GM21423 (cell line): ENCODE results near the gene CCDC171.

Experiments
- ATAC-seq: cut with Tn5 transposase; IDR thresholded peaks from one replicate; pipeline ENCODE4 v1.9.1; 2021; ENCODE audit warnings: mild to moderate bottlenecking, moderate library complexity; ENCODE audit not compliant: unreplicated experiment

Gene CCDC171

DNA sequence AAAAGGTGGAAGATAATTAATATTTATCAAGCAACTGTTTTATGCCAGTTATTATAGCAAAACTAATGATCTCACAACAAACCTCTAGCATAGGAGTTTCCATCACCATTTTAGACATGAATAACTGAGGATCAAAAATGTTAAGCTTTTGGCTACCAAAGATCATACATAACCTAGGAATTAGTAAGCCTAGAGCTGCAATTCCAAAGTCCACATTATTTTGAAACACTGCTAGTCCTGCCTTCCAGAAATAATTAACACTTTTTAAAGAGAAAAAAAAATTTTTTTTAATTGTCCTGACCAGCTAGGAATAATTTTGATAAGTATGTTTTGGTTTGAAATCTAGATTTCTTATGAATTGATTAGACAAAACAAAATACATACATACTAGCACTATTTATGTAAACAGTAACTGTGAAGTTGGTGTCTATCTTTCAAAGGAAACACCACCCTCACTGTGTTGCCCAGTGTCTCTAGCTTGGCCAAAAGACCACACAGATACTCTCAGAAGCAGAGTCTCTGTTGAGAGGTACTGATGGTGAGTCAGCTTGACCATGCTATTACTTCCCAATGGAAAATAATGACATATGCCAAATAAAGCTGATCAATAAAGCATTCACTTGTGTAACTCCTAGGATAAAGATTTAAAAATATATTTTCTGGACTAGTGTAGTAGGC is 422.4 kb downstream of the CCDC171 start:
- no peak for ATAC-seq

DNA sequence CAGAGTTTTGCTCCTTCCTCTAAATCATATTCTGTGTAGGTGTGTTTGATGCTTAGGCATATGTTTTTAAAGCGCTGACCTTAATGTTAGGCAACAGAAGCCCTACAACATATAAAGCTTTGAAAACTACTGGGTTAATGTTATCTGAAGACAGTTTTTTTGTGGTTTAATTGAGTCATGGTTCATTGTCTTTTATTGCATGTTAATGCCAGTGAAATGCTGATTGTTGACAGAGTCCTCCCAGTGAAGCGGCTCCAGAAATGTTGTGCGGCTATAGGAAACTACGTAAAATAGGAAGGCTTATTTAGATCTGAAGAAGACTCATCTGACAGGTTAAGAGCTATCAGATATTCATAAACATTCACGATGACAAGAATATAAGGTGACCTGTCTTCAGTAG is 424.6 kb downstream of the CCDC171 start:
- no peak for ATAC-seq

DNA sequence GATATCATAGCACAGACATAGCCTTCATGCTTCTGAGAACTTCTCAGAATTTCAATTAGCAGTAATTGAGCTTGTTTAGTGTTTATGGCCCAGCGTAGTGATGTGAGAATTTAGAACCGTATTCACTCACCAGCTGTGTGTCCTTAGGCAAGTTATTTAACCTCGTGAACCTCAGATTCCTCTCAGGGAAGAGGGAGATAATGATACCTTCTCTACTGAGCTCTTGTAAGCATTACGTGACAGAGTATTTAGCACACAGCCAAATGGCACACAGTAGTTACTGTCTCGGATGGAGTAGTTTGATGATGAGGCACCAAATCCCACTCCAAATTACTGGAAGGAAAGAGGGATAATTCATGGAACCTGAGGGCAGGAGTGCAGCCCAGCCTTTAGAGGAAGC is 429.3 kb downstream of the CCDC171 start:
- ATAC-seq: no peak

DNA sequence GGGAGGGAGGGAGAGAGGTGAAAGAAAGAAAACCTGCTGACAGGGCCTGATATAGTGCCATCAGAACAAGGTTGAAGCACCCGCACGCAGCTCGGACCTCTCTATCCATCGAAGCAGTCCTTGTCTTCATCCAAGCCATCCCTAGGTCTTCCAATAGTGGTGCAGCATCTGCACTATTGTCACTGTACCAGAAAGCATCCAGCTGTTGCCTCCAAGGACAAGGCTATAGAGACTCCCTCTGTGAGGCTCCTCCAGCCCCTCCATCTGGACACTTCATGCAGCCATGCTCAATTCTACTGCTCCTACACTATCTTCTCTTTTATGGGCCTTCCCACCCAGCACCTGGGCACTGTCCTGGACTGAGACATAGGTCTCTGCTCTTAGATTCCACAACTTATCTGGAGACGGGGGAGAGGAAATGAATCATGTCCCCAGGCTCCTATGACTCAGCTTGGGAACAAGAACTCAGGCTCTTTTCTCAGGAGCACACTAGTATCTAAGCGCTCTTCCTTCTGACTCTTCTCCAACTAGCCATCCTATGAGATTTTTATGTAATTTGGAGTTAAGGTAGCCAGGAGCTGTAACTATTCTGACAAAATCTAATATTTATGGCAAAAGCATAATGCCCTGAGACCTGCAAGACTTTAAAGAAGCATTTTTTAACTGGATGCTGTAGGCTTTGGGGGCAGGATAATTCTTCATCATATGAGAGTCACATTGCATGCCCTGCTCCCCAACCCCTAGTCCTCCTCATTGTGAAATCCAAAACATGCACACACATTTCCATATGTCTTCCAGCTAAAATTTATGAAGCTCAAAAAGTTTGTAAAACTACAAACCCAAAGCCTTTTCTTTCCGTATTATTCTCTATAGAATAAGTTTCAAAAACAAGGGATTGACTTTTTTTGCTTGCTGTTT is 446.8 kb downstream of the CCDC171 start:
- no peak for ATAC-seq

DNA sequence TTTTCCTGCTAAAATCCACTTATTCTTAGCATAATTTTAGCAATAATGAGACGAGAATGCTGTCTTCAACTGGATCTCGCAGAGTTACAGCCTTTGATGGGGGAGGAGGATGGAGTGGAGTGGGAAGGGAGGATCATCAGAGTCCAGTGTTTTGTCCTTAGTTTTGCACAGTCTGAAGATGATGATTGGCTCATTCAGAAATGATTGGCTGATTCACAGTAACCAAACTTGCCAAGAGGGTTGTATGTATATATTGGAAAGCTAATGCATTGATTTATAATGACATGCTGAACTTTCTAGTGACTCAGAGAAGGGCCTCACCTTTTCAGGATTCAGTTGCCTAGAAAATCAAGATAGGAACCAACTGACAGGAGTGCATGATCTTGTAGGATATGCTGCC is 448.0 kb downstream of the CCDC171 start:
- ATAC-seq: no peak

DNA sequence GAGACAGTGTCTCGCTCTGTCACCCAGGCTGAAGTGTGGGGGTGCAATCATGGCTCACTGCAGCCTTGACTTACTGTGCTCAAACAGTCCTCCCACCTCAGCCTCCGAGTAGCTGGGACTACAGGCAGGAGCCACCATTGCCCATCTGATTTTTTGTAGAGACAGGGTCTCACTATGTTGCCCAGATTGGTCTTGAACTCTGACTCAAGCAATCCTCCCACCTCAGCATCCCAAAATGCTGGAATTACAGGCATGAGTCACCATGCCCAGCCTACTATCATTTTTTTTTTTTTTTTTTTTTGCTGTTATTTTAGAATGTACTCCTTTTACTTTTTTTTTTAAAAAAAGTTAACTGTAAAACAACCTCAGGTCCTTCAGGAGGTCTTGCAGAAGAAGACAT is 449.0 kb downstream of the CCDC171 start:
- ATAC-seq: no peak

DNA sequence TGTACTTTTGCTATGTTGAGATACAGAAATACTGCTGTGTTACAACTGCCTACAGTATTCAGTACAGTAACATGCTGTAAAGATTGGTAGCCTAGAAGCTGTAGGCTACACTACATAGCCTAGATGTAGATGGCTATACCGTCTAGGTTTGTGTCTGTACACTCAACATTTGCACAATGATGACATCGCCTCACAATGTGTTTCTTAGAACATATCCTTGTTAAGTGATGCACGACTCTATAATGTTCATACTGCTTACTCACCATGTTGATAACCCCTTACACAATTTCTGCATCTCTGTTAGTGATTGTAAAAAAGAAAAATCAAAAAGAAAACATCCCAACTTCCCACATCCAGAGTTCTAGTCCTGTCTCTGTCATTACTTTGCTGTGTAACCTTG is 450.0 kb downstream of the CCDC171 start:
- no peak for ATAC-seq

DNA sequence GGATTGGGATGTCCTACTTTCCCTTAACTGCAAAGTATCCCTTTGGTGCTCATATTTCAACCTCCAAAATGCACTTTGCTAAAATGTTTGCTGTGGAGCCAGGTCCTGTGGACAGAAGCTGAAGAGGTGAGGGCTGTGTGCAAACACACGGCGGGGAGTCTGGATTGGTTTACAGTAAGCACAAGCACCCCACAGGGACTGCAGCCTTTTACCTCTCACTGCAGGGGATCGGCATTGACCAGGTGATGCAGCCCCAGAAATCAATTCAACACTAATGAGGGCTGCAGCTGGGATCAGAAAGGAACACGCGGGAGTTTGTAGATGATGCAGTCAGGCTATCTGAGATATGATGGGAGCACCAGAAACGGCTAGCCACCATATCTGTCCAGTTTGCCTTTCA is 450.9 kb downstream of the CCDC171 start:
- no peak for ATAC-seq

DNA sequence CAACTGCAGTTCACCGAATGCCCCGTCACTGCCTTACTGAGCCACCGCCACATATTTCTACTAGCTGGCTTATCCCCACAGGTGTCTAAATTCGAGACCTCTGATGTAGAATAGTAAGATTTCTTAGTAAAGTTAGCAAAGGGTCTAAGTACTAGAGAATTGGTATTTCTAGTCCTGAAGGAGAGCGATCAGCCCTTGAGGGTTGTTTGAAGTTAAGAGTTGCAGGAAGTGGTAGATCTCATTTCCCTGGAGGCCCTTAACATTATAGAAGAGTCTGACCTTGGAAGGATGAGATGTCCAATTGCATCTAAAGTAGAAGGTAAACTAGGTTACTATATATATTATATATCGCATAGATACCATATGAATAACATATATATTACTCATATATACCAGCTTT is 451.8 kb downstream of the CCDC171 start:
- ATAC-seq: no peak

DNA sequence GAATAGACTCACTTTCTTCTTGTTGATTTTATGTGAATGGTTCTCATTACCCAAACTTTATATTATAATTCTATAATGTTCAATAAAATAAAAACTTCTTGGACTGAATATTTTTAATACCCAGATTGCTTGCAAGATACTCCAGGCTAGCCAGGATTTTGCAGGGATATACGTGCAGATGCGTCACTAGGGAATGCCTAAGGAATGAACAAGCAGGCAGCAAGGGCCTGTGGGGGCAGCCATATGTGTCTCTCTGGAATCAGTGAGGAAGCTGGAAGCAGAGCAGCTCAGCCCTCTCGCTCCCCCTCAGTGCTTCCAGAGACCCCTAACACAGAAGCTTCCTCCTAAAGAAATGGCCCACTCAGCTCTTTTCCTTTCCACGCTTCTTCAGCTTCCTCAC is 457.4 kb downstream of the CCDC171 start:
- ATAC-seq: no peak

DNA sequence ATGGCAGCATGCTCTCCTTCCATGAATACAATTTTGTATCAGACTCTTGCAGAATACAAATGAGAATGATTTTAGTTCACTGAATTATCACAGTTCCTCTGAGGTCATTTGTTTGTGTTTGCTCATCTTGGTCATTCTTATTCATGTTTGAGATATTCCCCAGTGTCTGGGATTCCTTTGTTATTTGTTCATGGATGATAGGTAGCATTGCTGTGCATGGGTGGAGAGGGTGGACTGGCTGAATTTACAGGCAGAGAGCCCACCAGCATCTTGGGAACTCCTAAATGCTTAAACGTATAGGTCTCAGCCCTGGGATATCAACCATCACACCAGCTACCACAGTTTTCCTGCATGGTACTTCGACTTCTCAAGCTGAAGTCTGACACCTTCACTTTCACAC is 459.8 kb downstream of the CCDC171 start:
- no peak for ATAC-seq

DNA sequence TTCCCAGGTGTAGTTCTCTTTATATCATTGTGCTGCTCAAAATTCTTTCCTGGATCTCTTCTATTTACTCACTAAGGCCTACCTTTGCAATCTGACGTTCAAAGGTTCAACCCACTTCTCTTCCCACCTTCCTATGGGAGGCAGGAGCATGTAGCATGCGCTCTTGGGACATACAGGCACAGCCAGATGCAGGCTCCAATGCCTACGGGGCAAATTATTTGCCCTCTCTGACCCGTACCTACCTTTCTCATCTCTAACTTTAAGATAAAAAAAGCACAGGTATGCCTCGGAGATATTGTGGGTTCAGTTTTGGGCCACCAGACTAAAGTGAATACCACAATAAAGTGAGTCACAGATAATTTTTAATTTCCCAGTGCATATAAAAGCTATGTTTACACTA is 460.5 kb downstream of the CCDC171 start:
- no peak for ATAC-seq

DNA sequence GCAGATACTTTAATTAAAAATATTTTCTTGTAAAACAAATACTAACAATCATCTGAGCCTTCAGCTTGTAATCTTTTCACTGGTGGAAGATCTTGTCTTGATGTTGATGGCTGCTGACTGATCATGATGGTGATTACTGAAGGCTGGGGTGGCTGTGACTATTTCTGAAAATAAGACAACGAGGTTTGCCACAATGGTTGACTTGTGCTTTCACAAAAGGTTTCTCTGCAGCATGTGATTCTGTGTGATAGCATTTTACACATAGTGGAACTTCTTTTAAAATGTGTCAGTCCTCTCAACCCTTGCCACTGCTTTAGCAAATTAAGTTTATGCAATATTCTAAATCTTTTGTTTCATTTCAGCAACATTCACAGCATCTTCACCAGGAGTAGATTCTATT is 461.0 kb downstream of the CCDC171 start:
- ATAC-seq: no peak

DNA sequence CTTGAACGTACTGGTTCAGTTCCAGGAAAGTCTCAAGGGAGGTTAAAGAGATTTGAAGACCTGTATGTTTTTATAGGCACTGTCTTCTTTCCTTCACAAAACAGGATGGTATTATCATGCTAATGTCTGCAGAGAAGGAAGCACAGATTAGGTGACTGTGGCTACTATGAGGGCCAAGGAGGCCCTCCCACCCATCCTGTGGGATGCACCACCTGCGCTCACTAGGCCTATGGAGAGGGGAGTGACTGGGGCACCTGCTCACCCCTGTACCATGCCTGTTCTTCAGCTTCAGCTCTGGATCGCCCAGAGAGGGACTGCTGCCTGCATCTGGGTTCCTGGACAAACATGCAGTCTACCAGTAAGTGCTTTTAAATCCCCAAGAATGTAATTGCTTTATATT is 469.4 kb downstream of the CCDC171 start:
- no peak for ATAC-seq

DNA sequence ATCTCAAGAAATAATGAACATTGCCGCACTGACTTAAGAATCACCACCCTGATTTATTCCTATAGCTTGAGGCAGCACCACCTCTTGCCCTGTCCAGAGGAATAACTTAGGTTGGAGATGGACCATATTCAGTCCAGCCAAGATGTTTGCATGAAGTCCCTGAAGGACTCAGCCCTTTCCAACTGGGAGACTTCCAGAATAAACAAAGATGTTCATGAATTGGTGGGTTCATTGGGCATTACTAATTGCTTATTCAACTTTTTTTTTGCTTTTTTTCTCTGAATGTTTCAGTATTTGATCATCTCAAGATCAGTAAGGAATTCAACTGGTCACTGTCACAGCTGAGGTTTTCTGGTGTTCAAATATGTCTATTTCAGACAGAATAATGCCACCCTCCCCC is 470.6 kb downstream of the CCDC171 start:
- ATAC-seq: no peak
